Ishikawa (cell line): ENCODE measurements around the gene LONRF2.
A peak's percentile ranks its signal among the peaks of the same experiment; 100 is the strongest.

Source experiments
- CEBPB ChIP-seq: IDR thresholded peaks from 2 replicates; pipeline ENCODE4 v1.6.1; 2012
- CREB1 ChIP-seq: IDR thresholded peaks from 2 replicates; pipeline ENCODE4 v1.6.1; 2012; ENCODE audit warnings: low read depth
- EGR1 ChIP-seq: IDR thresholded peaks from 2 replicates; pipeline ENCODE4 v1.6.1; 2012
- EP300 ChIP-seq: IDR thresholded peaks from 2 replicates; pipeline ENCODE4 v1.6.1; 2012; ENCODE audit warnings: borderline replicate concordance
- FOXM1 ChIP-seq: IDR thresholded peaks from 2 replicates; pipeline ENCODE4 v1.6.1; 2012; ENCODE audit warnings: low read depth, borderline replicate concordance
- NFIC ChIP-seq: IDR thresholded peaks from 2 replicates; pipeline ENCODE4 v1.6.1; 2012
- RAD21 ChIP-seq: IDR thresholded peaks from 2 replicates; pipeline ENCODE4 v1.6.1; 2012; ENCODE audit warnings: low read depth
- TAF1 ChIP-seq: IDR thresholded peaks from 2 replicates; pipeline ENCODE4 v1.6.1; 2012; ENCODE audit warnings: low read depth, mild to moderate bottlenecking
- TCF12 ChIP-seq: IDR thresholded peaks from 2 replicates; pipeline ENCODE4 v1.6.1; 2012; ENCODE audit warnings: low read depth
- TEAD4 ChIP-seq: IDR thresholded peaks from 2 replicates; pipeline ENCODE4 v1.6.1; 2012
- USF1 ChIP-seq: IDR thresholded peaks from 2 replicates; pipeline ENCODE4 v1.6.1; 2012
- YY1 ChIP-seq: IDR thresholded peaks from 2 replicates; pipeline ENCODE4 v1.6.1; 2012; ENCODE audit warnings: low read depth
- ZBTB7A ChIP-seq: IDR thresholded peaks from 2 replicates; pipeline ENCODE4 v1.6.1; 2012; ENCODE audit warnings: low read depth
- TF ChIP-seq, protein P1 (sequence below): IDR thresholded peaks from 2 replicates; pipeline ENCODE4 v1.6.1; 2012
- TF ChIP-seq, protein P2 (sequence below): IDR thresholded peaks from 2 replicates; pipeline ENCODE4 v1.6.1; 2012; ENCODE audit warnings: low read depth, mild to moderate bottlenecking

Gene LONRF2

DNA sequence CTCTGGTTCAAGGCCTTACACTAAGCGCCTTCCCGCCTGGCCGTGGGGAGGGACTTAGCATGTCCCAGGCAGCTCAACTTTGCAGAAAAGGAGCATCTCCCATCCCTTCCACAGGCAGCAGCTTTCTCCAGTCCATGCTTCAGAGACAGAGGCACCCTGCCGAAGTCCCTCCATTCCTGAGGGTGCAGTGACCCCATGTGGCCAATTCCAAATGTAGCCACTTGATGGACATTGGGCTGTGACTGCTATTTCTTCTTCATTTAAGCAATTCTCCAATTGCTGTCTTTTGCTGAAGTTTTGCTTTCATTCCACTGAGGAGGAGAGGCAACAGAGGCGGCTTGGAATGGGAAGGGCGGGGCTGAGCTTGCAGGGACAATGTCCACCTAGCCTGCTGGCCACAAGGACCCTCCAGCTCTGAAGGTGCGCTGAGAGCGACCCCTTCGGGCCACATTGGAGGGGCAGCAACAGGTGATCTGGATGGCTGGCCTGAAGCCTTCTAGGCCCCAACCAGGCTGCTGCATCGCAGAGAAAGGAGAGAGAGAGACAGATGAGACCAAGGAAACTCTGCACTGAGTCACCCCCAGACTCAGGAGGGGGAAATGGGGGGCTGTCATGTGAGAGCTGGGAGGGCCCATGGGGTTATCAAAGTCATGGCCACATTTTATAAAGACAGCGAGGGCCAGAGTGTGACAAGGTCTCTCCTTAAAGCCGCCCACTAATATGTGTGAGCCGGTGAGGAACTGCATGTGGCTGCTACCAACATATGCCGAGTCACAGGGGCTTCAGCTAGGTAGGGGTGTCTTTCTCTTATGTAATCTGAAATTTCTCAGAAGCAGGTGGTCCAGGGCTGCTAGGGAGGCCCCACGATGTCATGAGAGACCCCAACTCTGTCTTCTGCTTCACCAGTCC is 61.3 kb downstream of the LONRF2 start:
- TF ChIP-seq ZBTB7A (no peak), RAD21 (peak; percentile 93)

- TF ChIP-seq EP300 (no peak), CEBPB (no peak), EGR1 (no peak), YY1 (no peak), CREB1 (no peak), TAF1 (no peak), RAD21 (no peak), NFIC (no peak), ZBTB7A (no peak), FOXM1 (no peak), TEAD4 (no peak), USF1 (no peak), TCF12 (no peak)
- TF ChIP-seq, protein P1, sequence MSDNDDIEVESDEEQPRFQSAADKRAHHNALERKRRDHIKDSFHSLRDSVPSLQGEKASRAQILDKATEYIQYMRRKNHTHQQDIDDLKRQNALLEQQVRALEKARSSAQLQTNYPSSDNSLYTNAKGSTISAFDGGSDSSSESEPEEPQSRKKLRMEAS, result no peak
- TF ChIP-seq, protein P2, sequence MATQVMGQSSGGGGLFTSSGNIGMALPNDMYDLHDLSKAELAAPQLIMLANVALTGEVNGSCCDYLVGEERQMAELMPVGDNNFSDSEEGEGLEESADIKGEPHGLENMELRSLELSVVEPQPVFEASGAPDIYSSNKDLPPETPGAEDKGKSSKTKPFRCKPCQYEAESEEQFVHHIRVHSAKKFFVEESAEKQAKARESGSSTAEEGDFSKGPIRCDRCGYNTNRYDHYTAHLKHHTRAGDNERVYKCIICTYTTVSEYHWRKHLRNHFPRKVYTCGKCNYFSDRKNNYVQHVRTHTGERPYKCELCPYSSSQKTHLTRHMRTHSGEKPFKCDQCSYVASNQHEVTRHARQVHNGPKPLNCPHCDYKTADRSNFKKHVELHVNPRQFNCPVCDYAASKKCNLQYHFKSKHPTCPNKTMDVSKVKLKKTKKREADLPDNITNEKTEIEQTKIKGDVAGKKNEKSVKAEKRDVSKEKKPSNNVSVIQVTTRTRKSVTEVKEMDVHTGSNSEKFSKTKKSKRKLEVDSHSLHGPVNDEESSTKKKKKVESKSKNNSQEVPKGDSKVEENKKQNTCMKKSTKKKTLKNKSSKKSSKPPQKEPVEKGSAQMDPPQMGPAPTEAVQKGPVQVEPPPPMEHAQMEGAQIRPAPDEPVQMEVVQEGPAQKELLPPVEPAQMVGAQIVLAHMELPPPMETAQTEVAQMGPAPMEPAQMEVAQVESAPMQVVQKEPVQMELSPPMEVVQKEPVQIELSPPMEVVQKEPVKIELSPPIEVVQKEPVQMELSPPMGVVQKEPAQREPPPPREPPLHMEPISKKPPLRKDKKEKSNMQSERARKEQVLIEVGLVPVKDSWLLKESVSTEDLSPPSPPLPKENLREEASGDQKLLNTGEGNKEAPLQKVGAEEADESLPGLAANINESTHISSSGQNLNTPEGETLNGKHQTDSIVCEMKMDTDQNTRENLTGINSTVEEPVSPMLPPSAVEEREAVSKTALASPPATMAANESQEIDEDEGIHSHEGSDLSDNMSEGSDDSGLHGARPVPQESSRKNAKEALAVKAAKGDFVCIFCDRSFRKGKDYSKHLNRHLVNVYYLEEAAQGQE, result no peak
Measured at GRCh38 chr2:100259106-100259505, 63.2 kb downstream of the LONRF2 start.

DNA sequence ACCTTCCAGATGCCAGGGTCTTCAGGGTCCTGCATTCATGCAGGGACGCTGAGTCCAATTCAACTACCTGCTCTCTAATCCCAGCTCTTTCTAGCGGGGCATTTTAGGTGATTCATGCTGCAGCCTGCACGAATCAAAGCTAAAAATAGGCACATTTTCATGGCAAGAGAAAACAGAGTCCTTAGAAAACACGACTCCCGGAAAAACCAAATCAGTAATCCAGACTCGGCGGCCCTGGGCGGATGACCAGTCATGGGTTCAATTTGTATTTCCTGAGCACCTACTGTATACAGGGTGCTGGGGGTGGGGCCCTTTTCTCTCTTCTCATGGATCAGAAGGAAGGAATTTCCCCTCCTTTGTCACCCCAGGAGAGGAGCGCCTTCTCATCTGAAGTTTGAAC is 64.4 kb downstream of the LONRF2 start:
- no peak for TF ChIP-seq CREB1

GRCh38 chr2:100256849-100257248 is 65.5 kb downstream of the LONRF2 start:
- TF ChIP-seq EGR1, result no peak

- TF ChIP-seq TCF12 (no peak), TAF1 (no peak), ZBTB7A (no peak), USF1 (no peak), EGR1 (no peak), NFIC (no peak), CEBPB (no peak), YY1 (no peak), EP300 (no peak), TEAD4 (no peak), FOXM1 (no peak), RAD21 (no peak), CREB1 (no peak)
- TF ChIP-seq, protein P2, result no peak
- TF ChIP-seq, protein P1, result no peak
Measured at GRCh38 chr2:100256416-100256815, 65.9 kb downstream of the LONRF2 start.

DNA sequence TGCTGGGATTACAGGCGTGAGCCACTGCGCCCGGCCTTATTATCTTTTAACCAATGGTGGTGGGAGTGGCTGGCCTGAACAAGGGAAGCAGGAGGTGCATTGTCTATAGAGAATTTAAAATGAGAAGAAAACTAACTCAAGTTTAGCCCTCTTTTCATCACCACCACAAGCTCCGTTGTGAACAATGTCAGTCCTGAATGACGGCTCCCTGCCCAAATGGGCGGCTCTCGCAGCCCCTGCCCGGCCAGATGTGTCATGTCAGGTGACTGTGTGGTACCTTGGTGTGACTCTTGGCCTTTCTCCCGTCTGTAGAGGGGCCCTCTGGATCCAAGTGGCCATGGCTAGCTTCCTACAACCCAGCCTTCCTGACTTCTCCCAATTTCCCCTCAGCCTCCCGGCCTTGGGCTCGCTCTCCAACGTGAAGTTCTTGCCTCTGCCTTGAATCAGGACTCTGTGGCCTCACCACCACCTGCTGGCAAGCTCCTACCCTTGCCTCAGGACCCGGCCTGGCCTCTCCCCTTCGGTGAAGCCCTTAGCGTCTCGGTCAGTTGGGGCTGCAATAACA is 67.6 kb downstream of the LONRF2 start:
- TF ChIP-seq USF1, result no peak
- no peak for TF ChIP-seq ZBTB7A
- no peak for TF ChIP-seq TEAD4
- TF ChIP-seq, protein P1, result no peak
- no peak for TF ChIP-seq RAD21
- no peak for TF ChIP-seq TCF12
- no peak for TF ChIP-seq CREB1
- TF ChIP-seq EGR1, result no peak
- TF ChIP-seq FOXM1, result no peak
